H1 (cell line): ENCODE results near the gene STXBP4.

Experiments used
- CTCF ChIP-seq, 3 experiments: IDR thresholded peaks; 1 replicate in 2 of 3; 2 replicates in 1 of 3; pipeline versions ENCODE4 v1.5.1 to v1.6.1; 2011; ENCODE audit warnings: low read length in 3 of 3, mild to moderate bottlenecking in 3 of 3, inconsistent platforms in 2 of 3, low read depth in 1 of 3, moderate library complexity in 1 of 3; ENCODE audit not compliant: insufficient read depth in 1 of 3; ENCODE audit errors: control extremely low read depth in 1 of 3
- TEAD4 ChIP-seq: IDR thresholded peaks from 2 replicates; pipeline ENCODE4 v1.6.1; 2012; ENCODE audit warnings: low read depth, low read length, inconsistent platforms, mixed read lengths

DNA sequence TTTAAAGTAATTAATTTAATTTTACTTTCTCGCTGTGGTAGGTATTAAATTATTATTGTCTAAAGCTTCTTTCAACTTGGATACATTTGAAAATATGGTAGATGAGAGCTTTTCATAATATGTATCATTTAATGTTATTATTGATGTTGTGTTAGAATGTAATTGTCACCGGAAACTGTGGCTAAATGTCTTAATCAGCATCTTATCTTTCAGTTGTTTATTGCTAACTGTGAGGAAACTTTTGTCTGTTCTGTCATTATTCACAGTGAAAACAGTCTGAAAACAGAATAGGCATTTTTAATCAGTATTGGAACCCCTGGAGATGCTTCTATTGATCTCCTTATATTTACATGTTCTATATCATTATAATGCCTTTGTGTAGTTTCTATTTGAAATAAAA is 120.7 kb downstream of the STXBP4 start:
- no peak for TF ChIP-seq CTCF (IDR thresholded peaks at IDR 0.05; ENCODE audit: control extremely low read depth in 1 of 3, insufficient read depth in 1 of 3, low read depth in 1 of 3, low read length in 3 of 3)
- no peak for TF ChIP-seq TEAD4
